Measurements from ENCODE around the gene AHCY. TPM values are rescaled to one million over a fixed set of nuclear protein-coding genes. Genes with fewer than 3 reads are reported as not detected.

Gene AHCY
- total RNA-seq, 5 donors from 2014 or later (not counting 1 experiment from before 2014, with no cell fraction given), result 15.3 to 28.3 (median 23.9) TPM

DNA sequence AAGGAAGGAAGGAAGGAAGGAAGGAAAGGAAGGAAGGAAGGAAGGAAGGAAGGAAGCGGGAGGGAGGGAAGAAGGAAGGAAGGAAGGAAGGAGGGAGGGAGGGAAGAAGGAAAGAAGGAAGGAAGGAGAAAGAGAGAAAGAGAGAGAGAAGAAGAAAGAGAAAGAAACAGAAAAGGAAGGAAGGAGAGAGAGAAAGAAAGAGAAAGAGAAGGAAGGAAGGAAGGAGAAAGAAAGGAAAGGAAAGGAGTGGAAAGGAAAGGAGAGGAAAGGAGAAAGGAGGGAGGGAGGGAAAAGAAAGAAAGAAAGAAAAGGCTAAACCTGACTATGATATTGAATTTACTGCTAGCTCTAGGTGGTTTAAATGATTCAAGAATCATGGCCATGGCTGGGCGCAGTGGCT is 67.3 kb downstream of the AHCY start:
- Mint-ChIP-seq H3K27me3 (peaks cover 4 to 9% of the 10 kb centered on the region in 2 donors), H3K4me1 (peaks cover 12 to 16% (median 12%) of the 10 kb centered on the region in 3 donors), H3K4me3 (no peak overlapping the region), H3K27ac (no peak overlapping the region), H3K9me3 (peaks cover 10 to 16% (median 13%) of the 10 kb centered on the region in 3 donors), H3K36me3 (peaks cover 10% of the 10 kb centered on the region)
- H3K27ac ChIP-seq (ENCODE audit: low read length), result no peak overlapping the region
- no peaks in the 10 kb centered on the region for H3K9me3 ChIP-seq
- H3K36me3 ChIP-seq (ENCODE audit: control insufficient read depth in 2 of 2, extremely low read depth in 1 of 2, insufficient read depth in 1 of 2, low read length in 1 of 2), result no peaks in the 10 kb centered on the region
- peaks cover 4 to 7% of the 10 kb centered on the region in 2 experiments for H3K4me1 ChIP-seq (ENCODE audit: control insufficient read depth in 1 of 2, extremely low read depth in 1 of 2, insufficient read depth in 2 of 2, low read length in 2 of 2)
- no peak overlapping the region for H3K4me3 ChIP-seq (ENCODE audit: control insufficient read depth in 1 of 2, extremely low read depth in 1 of 2, low read length in 1 of 2)
- H3K27me3 ChIP-seq (replicated peaks in 1 of 2; ENCODE audit: control insufficient read depth in 2 of 2, extremely low read depth in 1 of 2, insufficient read depth in 2 of 2, low read length in 1 of 2), result no peaks in the 10 kb centered on the region
- ChIA-PET POLR2A (no interaction called here), CTCF (no interaction called here)
- DNase-seq, result no peak
- ATAC-seq (replicated peaks in 1 of 4), result no peak
- WGBS (ENCODE audit: insufficient coverage), result 79% methylated on average over 1 of the region's 2 CpGs

DNA sequence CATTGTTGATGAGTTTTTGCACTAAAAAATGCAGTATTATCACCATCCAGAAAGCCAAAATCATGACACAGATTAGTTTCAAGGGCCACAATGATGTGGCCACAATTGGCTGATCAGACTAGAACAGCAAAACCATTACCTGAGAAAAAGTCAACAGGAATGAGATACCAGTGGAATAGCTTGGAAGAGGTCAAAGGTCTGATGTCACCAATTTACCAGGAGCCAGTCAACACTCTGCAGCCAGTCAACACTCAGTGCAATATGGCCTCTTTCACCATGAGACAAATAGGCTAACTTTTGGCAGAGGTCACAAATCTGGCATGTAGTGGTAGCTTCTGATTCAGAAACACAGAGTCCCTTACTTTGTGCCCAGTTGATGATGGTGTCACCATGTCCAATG is 69.5 kb downstream of the AHCY start:
- Mint-ChIP-seq H3K4me3 (no peak overlapping the region), H3K4me1 (no peaks in the 10 kb centered on the region), H3K27ac (no peak overlapping the region), H3K27me3 (peaks cover 0 to 4% of the 10 kb centered on the region in 2 donors), H3K36me3 (peaks cover 10% of the 10 kb centered on the region), H3K9me3 (peaks cover 10 to 16% (median 13%) of the 10 kb centered on the region in 3 donors)
- H3K9me3 ChIP-seq, result no peaks in the 10 kb centered on the region
- POLR2A ChIA-PET, result interaction anchor here in 1 of 2 donors (0.5 kb wide), 1 partner anchor 476 kb away, joined by 6 read pairs; no protein-coding TSS in a partner anchor
- ATAC-seq (replicated peaks in 1 of 4), result no peak
- no peak overlapping the region for H3K4me3 ChIP-seq (ENCODE audit: control insufficient read depth in 1 of 2, extremely low read depth in 1 of 2, low read length in 1 of 2)
- H3K4me1 ChIP-seq (ENCODE audit: control insufficient read depth in 1 of 2, extremely low read depth in 1 of 2, insufficient read depth in 2 of 2, low read length in 2 of 2), result no peaks in the 10 kb centered on the region
- H3K27me3 ChIP-seq (replicated peaks in 1 of 2; ENCODE audit: control insufficient read depth in 2 of 2, extremely low read depth in 1 of 2, insufficient read depth in 2 of 2, low read length in 1 of 2), result no peaks in the 10 kb centered on the region
- CTCF ChIA-PET, result no interaction called here
- DNase-seq, result no peak
- no peak overlapping the region for H3K27ac ChIP-seq (ENCODE audit: low read length)
- no peaks in the 10 kb centered on the region for H3K36me3 ChIP-seq (ENCODE audit: control insufficient read depth in 2 of 2, extremely low read depth in 1 of 2, insufficient read depth in 1 of 2, low read length in 1 of 2)

DNA sequence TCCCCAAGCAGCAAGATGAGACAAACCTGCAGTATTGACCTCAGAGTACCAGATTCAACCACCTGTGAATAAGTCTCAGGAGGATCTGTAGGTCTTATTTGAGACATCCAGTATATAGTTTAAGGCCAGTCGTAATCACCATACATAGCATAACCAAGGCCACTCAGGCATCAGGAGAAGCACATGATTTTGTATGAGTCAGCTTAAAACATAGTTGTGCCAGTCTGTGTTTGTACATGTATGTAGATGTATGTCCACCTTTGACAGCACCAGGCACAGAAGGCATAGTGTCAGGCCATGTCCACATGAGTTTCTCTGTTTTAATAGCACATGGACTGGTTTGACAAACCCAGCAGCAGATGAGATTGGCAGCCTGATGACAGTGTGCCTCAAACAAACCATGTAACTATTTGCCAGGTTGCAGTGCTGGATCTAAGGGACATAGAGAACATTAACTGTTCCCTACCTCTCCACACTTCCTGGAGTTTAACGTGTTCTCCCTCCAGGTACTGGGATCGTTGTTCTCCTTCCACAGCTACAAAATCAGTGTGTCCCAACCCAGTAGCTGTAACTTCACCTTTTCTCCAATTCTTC is 70.6 kb downstream of the AHCY start:
- H3K27me3 Mint-ChIP-seq, result peaks cover 2 to 3% of the 10 kb centered on the region in 2 donors
- no peak overlapping the region for H3K27ac Mint-ChIP-seq
- Histone ChIP-seq H3K27ac (ENCODE audit: low read length) (no peak overlapping the region), H3K9me3 (no peaks in the 10 kb centered on the region), H3K4me1 (ENCODE audit: control insufficient read depth in 1 of 2, extremely low read depth in 1 of 2, insufficient read depth in 2 of 2, low read length in 2 of 2) (no peaks in the 10 kb centered on the region), H3K27me3 (replicated peaks in 1 of 2; ENCODE audit: control insufficient read depth in 2 of 2, extremely low read depth in 1 of 2, insufficient read depth in 2 of 2, low read length in 1 of 2) (no peaks in the 10 kb centered on the region), H3K4me3 (ENCODE audit: control insufficient read depth in 1 of 2, extremely low read depth in 1 of 2, low read length in 1 of 2) (no peak overlapping the region), H3K36me3 (ENCODE audit: control insufficient read depth in 2 of 2, extremely low read depth in 1 of 2, insufficient read depth in 1 of 2, low read length in 1 of 2) (no peaks in the 10 kb centered on the region)
- H3K4me1 Mint-ChIP-seq, result no peaks in the 10 kb centered on the region
- 100% methylated on average over 1 of the region's 3 CpGs for WGBS (ENCODE audit: insufficient coverage)
- no peak for ATAC-seq (replicated peaks in 1 of 4)
- ChIA-PET POLR2A (interaction anchor here in 1 of 2 donors (0.6 kb wide), 1 partner anchor 639 kb away, joined by 4 read pairs; no protein-coding TSS in a partner anchor), CTCF (interaction anchor here in 1 of 2 donors (0.9 kb wide), 1 partner anchor 10 kb away, joined by 3 read pairs; no protein-coding TSS in a partner anchor)
- H3K4me3 Mint-ChIP-seq, result no peak overlapping the region
- peaks cover 2% of the 10 kb centered on the region for H3K36me3 Mint-ChIP-seq
- no peak for DNase-seq
- peaks cover 3 to 6% (median 5%) of the 10 kb centered on the region in 3 donors for H3K9me3 Mint-ChIP-seq

- DNase-seq (no peak), ATAC-seq (replicated peaks in 1 of 4) (no peak)
- Mint-ChIP-seq H3K27ac (no peak overlapping the region), H3K4me1 (no peaks in the 10 kb centered on the region), H3K9me3 (no peaks in the 10 kb centered on the region), H3K4me3 (no peak overlapping the region), H3K27me3 (peaks cover 3 to 4% of the 10 kb centered on the region in 2 donors), H3K36me3 (no peaks in the 10 kb centered on the region)
- Histone ChIP-seq H3K27me3 (replicated peaks in 1 of 2; ENCODE audit: control insufficient read depth in 2 of 2, extremely low read depth in 1 of 2, insufficient read depth in 2 of 2, low read length in 1 of 2) (no peaks in the 10 kb centered on the region), H3K4me1 (ENCODE audit: control insufficient read depth in 1 of 2, extremely low read depth in 1 of 2, insufficient read depth in 2 of 2, low read length in 2 of 2) (no peaks in the 10 kb centered on the region), H3K36me3 (ENCODE audit: control insufficient read depth in 2 of 2, extremely low read depth in 1 of 2, insufficient read depth in 1 of 2, low read length in 1 of 2) (no peaks in the 10 kb centered on the region), H3K4me3 (ENCODE audit: control insufficient read depth in 1 of 2, extremely low read depth in 1 of 2, low read length in 1 of 2) (no peak overlapping the region), H3K27ac (ENCODE audit: low read length) (no peak overlapping the region), H3K9me3 (no peaks in the 10 kb centered on the region)
- ChIA-PET CTCF (interaction anchor here in 1 of 2 donors (0.9 kb wide), 1 partner anchor 11 kb away, joined by 3 read pairs; no protein-coding TSS in a partner anchor), POLR2A (no interaction called here)
These were observed 71.5 kb downstream of the AHCY start for GRCh38 chr20:34231634-34232033.

Other genes starting within 250 kb of the AHCY start
- gene EIF2S2, start 191.1 kb downstream of the AHCY start, total RNA-seq, result 10 to 100 TPM; 20.6 to 54.7 (median 48.9) TPM
- gene ASIP, start 61.9 kb downstream of the AHCY start, total RNA-seq, result not detected
- gene ITCH, start 59.9 kb upstream of the AHCY start, total RNA-seq, result 10 to 100 TPM; 50.5 to 63.6 (median 53.3) TPM
- 10 to 100 TPM; 49.6 to 83.6 (median 73.8) TPM for gene DYNLRB1, start 213.1 kb upstream of the AHCY start, total RNA-seq

Data from T-cell (primary cell).